Measurements from ENCODE around the gene SENP8.

- TF ChIP-seq CTCF (IDR thresholded peaks at IDR 0.05 in 8 of 11, conservative IDR thresholded peaks at IDR 0.05 in 3 of 11) (no peak), POLR2A (IDR thresholded peaks at IDR 0.05) (no peak)
These were observed 28.7 kb downstream of the SENP8 start for GRCh38 chr15:72146934-72147333.
